GM19397 (cell line): ENCODE data around the gene MICOS13.

Experiments
- ATAC-seq: cut with Tn5 transposase; IDR thresholded peaks from one replicate; pipeline ENCODE4 v1.9.1; 2021; ENCODE audit warnings: mild to moderate bottlenecking, moderate library complexity; ENCODE audit not compliant: unreplicated experiment

MICOS13 gene, protein sequence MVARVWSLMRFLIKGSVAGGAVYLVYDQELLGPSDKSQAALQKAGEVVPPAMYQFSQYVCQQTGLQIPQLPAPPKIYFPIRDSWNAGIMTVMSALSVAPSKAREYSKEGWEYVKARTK

DNA sequence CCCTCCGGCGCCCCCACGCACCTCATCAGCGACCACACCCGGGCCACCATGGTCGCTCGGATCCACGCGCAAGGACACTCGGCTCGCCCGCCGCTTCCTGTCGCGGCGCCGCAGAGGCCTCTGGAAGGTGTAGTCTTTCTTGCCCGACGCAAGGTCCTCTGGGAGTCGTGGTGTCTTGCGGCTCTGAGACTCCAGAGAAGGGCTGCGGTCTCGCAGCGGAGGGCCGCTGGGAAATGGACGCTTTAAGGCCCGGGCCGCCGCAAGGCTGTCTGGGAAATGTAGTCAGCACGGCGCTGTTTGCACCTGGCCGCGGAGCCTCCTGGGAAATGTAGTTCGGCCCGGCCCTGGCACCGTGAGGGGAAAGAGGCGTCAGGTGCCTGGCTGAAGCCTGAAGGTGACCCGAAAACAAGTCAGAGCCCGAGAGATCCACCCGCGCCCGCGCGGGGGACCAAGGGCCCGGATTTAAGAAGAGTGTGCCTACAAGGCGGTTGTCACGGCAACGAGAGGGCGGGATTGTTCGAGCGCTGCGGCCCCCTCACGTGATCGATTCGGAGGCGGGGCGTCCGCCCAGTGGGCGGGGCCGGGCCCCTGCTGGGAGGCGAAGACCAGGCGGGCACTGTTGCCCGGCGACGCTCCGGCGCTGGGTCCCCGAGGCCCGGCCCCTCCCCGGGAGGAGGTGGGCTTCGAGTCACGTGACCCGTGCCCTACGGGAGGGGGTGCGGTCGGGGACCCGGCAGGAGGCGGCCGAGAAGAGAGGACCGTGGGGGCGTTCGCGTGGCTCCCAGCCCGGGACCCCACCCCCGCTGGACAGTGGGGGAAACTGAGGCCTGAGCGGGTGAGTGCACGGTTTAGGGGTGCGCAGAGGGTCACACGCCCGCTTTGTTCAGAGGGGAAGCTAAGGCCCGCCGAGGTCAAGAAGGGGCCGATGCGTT, at the start of gene MICOS13, which contains the start of gene HSD11B1L:
TSS of gene MICOS13 (minus strand) at position 80 of the 932 bp plus-strand sequence. CDS start at position 50, 30 bp downstream.
TSS of gene HSD11B1L (plus strand) at position 591 of the 932 bp plus-strand sequence. CDS start 3,806 bp downstream, outside the sequence.
- peak; percentile 85 for ATAC-seq

DNA sequence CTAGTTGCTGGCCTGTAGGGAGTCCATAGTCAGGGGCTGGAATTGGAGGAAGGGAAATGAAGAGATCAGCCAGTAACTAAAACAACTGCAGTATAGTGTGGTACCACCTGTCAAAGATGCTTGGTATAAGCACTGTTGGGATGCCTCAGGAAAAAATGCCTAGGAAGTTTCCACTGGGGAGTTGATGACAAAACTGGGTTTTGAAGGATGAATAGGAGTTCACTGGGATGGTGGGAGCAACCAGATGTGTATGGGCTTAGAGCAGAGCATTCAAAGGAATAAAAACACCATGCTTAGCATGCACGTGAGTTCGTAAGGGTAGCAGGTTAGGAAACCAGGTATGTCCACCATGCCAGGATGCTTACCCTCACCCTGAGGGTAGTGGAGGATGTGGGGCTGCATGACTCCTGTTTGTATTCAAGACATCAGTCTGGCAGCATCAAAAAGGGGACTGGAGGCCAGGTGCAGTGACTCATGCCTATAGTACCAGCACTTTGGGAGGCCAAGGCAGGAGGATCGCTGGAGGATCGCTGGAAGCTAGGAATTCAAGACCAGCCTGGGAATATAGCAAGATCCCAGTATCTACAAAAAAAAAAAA, 47.2 kb upstream of the MICOS13 start:
- no peak for ATAC-seq

DNA sequence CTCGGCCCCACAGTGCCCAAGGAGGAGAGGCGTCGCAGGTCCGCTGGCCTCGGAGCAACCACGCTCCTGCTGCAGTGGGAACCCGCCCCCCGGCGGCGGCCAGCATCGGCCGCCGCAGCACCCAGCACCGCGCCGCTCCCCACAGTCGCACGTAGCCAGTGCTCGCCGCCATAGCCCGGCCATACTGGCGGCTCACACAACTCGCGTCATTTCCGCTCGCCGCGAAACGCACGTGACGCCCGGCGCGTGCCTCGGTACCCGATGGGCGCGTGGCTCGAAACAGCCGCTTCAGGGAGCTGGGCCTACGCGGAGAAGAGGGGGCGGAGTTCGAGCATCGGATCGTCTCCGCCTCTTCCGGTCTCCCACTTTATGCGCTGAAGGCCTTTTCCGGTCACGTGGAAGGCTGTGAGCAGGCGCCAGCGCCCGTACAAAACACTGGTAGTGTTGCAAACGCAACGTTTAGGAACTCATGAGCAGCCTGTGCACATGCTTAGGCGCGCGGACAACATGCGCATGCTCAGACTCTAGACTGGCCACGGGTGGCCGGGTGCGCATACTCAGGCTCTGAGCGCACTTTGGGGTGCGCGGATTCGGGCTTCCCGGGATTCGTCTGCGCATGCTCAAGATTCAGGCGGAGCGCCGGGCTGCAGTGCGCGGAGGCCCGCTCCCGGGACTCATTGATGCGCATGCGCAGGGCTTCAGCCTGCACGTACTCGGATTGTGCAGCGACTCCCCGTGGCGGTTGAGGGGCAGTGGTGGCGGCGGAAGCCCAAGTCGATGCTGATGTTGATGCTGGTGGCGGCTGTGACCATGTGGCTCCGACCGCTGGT, 39.9 kb upstream of the MICOS13 start, which contains the start of the genes CATSPERD and LONP1:
TSS of gene CATSPERD (plus strand) at position 677 of the 830 bp plus-strand sequence. CDS start at position 778, 101 bp downstream.
TSS of gene LONP1 (minus strand) at position 186 of the 830 bp plus-strand sequence. CDS start at position 172, 14 bp downstream.
- peak; percentile 84 for ATAC-seq

DNA sequence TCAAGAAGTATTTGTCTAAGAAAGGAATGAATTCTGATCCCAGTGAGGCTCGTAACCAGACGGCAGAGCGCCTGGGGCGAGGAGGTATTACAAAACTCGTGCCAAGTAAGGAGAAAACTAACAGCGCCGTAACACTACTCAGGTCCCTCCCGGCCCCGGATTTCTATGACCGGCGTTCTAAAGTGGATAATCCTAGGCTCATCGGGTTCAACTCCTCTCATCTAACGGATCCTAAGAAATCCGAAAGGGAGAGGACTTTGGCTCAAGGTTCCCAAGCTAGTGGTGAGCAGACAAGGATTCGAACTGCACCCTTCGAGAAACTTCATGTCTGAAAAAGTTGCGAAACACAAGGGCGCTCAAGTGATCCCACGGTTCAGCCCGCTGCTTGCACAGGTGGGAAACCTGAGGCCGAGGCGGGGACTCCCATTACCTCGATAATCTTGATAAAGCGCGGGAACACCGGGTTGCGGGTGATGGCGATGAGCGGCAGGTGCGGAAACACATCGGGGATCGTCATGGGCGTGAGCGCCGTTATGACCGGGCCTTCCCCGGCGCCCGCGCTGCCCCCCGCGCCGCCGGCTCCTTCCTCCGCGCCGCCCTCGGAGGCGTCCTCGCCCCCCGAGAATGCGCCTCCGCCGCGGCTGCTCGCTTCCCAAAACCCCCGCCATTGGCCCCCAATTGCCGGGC, 39.1 kb upstream of the MICOS13 start:
- peak; percentile 2 for ATAC-seq

DNA sequence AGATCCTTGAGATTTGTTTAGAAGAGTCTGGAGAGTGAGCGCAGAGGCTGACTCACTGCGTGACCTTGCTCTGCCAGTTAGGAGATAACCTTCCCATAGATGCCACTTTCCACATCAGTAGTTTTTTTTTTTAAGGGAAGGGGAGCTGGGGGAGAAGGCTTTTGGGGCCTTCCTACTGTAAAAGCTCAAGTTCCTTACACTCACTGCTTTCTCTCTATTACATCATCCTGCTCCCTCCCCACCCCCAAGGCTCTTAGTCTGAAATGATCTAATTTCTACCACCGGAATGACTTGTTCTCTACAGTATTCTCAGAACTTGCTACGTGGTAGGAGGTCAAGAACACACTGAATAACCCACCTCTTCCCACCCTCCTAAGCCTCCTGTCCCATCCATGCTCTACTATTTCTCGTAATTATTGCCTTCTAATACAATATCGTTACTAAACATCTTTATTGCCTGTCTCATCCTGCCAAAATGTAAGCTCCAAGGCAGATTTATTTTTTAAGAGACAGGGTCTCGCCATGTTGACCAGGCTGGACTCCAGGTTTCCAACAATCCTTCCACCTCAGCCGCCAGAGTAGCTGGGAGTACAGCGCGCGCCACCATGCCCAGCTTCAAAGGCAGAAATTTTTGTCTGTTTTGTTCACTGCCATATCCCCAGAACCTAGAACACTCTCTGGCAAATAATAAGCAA, 38.4 kb upstream of the MICOS13 start:
- no peak for ATAC-seq

DNA sequence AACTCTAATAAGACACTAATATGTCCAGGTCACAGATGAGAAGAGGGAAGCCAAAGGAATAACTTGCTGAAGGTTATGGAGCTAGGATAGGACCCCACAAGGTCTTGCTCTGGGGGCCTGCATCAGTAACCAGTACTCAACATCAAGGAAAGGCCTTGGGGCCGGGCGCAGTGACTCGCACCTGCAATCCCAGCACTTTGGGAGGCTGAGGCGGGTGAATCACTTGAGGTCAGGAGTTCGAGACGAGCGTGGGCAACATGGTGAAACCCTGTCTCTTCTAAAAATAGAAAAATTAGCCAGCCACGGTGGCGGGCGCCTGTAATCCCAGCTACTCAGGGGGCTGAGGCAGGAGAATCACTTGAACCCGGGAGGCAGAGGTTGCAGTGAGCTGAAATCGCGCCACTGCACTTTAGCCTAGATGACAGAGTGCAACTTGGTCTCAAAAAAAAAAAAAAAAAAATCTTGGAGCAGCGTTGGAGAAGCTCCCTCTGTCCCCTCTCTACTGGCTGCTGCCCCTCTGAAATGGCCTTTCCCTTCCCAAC, 37.8 kb upstream of the MICOS13 start:
- no peak for ATAC-seq

DNA sequence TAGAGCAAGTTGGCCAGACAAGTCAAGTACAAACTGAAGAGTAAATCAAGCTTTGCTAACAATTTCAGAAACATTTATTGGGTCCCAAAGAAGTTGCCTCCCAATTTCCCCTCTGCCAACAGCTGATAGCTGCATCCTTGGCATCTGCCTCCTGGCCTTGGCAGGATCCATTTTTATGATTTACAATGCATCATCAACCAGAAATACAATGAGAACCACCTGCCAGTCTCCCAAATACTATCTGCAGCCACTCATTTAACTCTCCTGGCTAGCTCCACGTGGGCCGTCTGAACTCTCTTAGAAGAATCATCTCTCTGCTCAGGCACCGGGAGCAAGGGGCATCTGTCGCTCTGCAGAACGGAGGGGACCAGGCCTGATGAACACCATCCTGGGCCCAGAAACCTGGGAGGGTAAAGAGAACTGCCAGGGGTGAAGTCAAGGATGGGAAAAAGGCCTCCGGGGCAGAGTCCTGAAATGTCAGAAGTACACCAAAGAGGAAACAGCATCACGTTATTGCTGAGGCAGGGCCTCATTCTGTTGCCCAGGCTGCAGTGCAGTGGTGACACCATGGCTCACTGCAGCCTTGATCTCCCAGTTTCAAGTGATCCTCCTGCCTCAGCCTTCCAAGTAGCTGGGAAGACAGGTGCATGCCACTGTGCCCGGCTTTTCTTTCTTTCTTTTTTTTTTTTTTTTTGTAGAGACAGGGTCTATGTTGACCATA, 37.1 kb upstream of the MICOS13 start:
- ATAC-seq, result no peak

DNA sequence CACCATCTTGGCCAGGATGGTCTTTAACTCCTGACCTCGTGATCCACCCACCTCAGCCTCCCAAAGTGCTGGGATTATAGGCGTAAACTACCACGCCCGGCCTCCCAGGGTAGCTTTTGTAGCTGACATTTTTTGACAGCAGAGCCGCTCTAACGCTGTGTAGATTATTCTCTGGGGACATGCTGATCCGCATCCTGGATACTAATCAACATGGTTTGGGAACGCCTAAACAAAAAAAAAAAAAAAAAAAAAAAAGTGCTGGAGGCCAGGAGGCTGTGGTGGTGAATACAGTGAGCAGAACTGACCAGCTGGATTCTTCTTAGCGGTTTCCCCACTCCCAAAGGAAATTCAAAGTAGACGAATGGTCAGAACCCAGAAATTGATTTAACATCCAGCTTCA, 34.5 kb upstream of the MICOS13 start:
- ATAC-seq, result no peak

DNA sequence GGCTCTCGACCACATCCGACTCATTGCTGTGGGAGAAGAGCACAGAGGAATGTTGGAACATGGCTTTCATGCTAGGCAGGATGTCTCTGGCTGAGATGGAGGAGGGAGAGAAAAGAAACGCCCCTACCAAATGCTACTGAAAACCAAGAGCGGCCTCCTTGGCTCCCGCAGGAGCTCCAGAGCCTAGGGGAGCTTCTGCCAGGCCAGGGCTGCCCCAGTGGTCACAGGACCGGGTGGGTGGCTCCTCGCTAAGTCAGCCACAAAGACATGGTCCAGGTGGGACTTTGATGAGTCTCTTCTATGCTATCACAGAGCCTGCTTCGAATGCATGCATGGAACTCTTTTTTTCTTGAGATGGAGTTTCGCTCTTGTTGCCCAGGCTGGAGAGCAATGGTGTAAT, 32.9 kb upstream of the MICOS13 start:
- no peak for ATAC-seq

DNA sequence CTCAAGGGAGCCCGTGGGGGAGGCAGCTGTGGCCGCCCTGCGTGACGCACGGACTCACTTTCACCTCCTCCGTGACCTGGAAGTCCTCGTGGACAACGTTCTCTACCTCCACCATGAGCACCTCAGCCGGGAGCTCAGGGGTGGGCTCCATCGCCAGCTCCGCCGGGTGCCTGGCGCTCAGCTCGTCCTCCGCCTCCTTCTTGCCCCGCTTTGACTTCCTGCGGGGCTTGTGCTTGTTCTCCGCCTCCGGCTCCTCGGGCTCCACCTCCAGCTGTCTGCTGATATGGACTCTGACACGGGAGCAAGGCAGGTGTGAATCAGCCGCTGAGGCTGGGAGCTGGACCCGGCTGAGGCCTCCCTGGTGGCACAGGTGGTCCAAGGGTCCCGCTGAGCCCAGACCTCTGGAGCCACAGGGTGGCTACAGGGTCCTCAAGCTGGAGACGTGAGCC, 31.4 kb upstream of the MICOS13 start:
- ATAC-seq, result no peak

DNA sequence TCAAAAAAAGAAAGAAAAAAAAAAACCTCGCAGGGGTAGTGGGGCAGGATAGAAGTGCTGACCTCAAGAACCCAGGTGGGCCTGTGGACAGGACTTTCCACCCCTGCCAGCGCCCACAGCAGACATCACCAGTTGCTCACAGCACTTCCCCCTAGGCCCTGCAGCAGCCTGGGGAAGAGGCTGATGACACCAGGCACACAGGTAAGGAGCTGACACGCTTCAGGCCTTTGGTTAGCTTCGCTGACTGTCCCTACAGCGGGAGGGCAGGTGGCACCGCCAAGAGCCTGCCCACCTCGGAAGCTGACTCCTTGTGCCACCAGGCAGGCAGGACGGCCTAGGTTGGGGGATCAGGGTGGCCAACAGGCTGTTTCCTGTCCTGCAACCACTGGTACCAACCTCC, 30.7 kb upstream of the MICOS13 start:
- ATAC-seq, result no peak

DNA sequence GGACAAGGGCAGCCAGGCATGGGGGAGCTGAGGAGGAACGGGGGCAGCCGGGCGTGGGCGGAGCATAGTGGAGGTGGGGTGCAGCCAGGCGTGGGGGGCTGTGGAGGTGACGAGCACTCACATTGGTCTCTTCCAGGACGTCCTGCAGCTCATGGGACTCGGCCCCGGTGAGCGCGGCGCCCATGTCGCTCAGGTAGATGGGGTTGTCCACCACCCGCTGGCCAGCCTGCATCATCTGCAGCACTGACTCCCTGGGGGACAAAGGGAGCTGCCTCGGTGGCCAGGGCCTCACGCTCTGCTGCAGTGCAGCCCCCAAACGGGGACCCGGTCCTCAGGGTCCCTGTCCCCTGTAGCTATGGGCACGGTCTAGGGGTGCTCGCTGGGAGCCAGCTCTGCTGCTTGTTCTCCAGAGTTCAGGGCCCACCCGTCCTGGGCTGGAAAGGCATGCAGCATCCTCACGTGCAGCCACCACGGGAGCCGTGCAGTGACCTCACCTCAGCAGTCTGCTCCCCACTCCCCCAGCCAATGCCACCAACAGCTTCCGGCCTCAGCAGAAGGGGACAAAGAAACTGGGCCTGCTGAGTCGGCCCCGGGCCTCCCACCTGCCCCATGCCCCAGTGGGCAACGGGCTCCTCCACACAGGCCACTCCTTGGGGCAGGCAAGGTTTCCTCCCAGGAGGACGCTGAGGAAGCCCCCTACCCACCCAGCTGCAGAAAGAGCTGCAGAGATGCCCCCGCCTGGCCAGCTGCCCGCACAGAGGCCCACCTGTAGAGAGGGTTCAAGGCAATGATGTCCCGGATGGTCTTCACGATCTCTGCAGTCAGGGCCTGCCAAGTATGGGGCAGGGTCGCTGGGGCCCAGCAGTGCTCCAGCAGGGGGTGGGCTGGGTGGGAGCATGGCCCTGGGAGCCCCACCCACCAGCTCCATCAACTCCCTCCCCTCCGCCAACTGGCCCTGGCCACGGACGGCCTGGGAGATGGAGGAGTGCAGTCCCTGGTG, 27.6 kb upstream of the MICOS13 start:
- ATAC-seq, result no peak

DNA sequence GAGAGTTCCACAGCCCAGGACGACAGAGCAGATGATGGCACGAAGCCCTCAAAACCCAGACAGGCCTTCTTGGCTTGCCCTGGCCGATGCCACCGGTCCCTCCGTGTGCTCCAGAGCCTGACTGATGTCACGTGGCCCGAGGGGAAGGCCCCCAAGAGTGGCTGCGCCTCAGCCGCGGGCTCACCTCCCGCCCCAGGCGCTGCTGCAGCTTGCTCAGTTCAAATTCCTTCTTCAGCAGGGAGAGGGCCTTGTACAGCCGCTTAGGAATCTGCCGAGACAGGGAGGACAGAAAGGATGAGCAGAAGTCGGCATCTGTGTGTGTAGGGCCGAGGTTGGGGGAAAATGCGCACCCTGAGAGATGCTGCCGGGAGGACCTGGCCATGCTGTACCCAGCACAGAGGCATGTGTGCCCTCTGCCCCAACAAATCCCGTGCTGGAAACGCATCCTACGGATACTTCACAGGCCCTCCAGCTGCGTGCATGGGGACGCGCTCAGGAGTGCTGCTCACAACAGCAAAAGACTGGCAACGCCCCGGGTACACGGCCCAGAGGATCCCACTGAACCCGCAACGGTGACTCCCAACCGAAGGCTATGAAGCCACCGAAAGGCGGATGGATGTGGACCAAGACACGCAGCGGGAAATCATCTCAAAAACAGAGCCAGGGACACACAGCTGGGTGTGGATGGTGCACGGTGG, 26.7 kb upstream of the MICOS13 start:
- ATAC-seq, result no peak

DNA sequence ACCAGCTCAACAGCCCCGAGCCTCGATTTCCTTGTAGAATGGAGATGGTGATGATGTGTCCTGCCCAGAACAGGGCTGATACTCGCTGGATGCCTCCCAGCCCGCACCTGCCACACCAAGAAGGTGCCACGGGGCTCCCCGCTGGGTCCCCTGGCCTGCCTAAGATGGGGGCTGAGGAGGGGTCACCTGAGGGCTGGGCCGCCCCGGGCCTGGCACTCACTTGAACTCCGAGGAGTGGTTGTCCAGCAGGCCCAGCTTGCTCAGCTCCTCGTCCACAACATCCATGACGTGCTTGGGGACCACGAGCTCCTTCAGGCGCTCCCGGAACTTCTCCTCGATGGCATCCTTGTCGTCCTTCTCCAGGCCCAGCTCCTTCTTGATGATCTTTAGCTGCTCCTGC, 25.2 kb upstream of the MICOS13 start:
- no peak for ATAC-seq

DNA sequence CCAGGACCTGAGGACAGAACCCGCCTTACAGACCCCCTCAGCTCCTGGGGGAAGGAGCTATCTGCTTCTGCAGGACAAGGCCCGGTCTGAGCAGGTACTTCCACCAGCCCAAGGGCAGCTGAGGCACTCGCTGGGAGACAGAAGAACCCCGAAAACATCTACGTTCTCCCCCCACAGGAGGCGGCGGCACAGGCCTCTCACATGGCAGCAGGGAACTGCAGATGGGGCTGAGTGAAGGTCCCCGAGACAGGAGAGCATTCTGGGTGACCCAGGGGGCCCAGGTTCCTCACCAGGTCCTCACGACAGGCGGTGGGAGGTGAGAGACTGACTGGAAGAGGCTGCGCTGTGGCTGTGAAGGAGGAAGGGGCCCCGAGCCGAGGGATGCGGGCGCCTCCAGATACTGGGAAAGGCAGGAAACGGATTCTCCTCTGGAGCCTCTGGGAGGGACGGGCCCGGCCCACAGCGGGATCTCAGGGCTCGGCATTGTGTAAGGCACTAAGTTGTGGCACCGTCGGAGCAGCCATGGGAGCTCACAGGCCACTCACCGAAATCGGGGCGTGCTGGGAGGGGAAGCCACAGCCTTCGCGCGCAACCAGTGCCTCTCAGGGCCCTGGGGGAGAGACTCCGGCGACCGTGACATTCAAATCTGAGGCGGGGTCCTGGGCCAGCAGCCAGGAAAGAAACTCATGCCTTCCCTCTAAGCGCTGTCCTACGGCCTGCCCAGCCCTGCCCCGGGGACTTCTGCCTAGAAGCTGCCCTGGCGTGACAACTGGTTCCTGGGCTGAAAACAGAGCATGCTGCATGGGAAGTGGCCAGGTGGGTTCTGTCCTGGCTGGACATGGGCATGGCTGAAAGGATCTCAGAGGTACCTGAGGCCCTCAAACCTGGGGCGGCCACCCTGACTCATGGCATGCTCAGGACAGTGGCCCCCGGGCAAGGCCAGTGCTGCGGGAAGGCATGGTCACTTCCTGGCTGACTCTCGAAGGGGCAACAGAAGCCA, 23.8 kb upstream of the MICOS13 start:
- ATAC-seq, result no peak
